ENCODE measurements around the gene LRRIQ1. TPM values are rescaled to one million over a fixed set of nuclear protein-coding genes. Genes with fewer than 3 reads are reported as not detected.

LRRIQ1 gene
- total RNA-seq, 1 donor from 2014 or later, result not detected

DNA sequence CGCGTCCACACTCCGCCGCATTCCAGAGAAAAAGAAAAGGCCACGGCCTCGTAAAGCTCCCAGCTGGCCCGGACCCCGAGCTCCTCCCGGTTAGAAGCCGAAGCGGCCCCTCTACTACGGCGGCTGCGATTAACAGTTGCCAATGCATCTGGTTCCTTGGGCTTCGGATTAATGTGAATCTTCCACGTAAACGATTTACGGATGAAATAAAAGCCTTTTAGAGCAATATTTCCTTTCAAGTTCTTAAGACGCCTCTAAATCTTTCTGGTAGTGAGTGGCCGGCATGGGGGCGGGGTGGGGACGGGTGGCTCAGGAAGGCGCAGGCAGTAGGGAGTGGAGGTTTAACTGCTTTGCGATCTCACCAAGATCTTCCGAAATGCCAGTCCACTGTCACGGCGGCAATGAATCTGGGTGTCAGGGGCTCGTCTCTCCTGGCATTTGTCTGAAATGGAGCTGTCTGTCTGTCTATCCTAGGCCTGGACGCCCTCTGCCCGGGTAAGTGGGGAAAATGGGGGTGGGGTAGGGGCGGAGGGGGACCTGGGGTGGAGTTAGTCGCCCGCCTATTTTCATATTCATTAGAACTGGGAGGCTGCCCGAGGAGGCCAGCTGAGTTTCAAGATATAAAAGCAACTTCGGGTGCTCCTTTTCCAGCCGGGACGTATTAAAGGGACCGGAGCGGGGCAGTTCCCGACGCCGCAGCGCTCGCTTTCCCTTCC lies 243.5 kb downstream of the LRRIQ1 start:
- intact Hi-C loops (cut with micrococcal nuclease), result loop anchor here (2.0 kb wide), 1 partner anchor 367 kb away; the partner anchor contains the start of gene SLC6A15

DNA sequence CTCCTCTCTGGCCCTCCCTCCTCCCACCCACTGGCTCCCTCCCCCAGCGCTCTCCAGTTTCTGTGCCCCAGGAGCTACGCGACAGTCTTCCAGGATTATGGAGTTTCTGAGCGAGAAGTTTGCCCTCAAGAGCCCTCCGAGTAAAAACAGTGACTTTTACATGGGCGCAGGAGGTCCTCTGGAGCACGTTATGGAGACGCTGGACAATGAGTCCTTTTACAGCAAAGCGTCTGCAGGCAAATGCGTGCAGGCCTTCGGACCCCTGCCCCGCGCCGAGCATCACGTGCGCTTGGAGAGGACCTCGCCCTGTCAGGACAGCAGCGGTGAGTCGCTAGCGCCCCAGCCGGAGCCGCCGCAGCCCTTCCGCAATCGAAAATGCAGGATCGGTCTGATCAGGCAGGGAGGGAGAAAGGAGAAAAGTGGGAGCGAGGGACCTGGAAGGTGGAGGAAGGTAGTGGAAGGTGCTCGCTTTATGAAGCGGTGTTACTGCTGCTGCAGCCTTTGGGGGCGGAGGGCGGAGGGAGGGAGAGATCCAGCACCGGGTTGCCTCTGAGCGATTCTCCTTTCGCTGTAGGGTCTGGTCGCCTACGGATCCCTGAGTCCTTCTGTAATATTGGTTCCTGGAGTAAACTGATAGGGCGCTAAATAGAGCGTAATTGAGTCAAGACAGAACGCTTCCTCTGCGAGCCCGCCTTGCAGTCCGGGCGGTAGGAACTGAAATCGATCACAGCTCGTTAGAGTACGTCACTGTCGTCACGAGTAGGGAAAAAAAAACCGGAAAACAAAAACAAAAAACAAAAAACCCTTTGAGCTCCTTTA lies 244.2 kb downstream of the LRRIQ1 start, which contains the start of gene ALX1:
Gene ALX1, plus strand, starts transcription at position 56 of the 819 bp plus-strand sequence. Its CDS starts 42 bp downstream, at position 98.
- intact Hi-C loops (cut with micrococcal nuclease), result no loop called here

DNA sequence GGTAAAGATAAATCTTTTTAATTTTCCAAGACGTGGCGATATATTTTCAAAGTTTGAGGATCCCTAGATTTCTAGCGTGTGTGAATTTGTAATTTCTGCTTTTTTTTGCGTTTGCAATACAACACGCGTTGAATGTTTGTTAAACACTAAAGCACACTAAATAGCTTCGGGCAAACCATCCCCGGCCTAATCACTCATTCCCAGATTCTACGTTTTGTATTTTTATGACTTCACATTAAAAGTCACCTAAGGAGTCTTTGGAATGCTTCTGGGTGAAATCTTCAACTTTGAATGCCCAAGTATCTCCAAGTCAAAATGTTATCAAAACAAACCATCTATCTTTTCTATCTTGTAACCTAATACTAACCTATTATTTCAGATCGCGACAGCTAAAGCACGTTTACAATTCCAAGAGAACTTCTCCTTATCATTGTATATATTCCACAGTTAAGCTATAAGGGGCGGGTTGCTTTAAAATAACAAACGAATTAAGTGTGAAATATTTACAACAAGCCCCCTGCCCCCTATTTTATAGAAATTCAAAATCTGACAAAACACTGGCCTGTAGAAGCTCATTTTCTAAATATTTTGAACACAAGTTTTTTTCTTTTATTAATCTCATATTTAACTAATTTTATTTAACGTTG lies 245.0 kb downstream of the LRRIQ1 start:
- intact Hi-C loops (cut with micrococcal nuclease), result no loop called here

DNA sequence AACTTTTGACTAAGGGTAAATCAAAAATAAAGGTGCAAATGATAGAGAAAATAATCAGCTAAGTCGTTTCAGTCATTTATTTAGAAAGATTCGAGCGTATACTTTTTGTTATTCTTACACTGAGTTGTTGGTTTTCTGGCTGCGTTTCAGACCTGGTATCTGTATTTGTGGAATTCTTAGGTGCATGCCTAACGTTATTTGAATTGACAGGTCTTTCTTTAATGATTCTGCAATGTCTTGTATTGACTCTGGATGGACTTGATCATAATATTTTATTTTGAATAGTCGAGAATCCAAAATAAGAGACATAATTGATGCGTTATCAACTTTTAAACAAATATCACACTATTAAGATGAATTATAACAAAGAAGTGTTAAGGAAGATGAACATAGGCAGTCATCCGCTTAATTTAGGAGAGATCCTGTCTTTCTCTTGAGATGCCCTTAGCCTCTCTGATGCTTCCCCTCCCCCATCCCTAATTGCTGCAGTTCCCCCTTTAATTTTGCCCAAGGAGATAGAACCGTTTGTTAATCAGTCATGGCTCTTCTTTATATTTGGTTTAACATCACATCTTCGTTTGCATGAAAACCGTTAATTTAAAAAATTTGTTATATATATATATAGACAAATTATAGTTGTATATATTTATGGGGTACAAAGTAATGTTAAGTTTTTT lies 245.6 kb downstream of the LRRIQ1 start:
- intact Hi-C loops (cut with micrococcal nuclease), result no loop called here

DNA sequence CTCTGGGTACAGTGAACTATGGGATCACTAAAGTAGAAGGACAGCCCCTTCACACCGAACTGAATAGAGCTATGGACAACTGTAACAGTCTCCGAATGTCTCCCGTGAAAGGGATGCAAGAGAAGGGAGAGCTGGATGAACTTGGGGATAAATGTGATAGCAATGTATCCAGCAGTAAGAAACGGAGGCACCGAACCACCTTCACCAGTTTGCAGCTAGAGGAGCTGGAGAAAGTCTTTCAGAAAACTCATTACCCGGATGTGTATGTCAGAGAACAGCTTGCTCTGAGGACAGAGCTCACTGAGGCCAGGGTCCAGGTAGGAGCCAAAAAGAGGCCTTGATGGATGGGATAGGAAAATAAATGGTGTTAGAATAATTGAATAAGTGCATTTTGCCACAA lies 247.4 kb downstream of the LRRIQ1 start:
- intact Hi-C loops (cut with micrococcal nuclease), result no loop called here

Other genes with a start within 250 kb of the LRRIQ1 start
- gene SLC6A15, start 123.6 kb upstream of the LRRIQ1 start, total RNA-seq, result not detected in 2 replicates
- not detected in 2 replicates for gene TSPAN19, start 74 bp upstream of the LRRIQ1 start, total RNA-seq
- not detected in 2 replicates for gene ALX1, start 243.9 kb downstream of the LRRIQ1 start, total RNA-seq

Data from T-helper 1 cell treated with Interleukin-12 subunit alpha and Interleukin-12 subunit beta and Interleukin-4 antibody, amounts not matched to agents 30 ng/mL and 1 ng/mL, for 36 hours (primary cell).